Mucosa of stomach (tissue), 1 donor: ENCODE data around the gene YES1.

Experiments
- H3K27me3 ChIP-seq: one replicate; pipeline ENCODE4 v1.7.0; 2013; ENCODE audit warnings: mild to moderate bottlenecking, low read length; ENCODE audit not compliant: control insufficient read depth, insufficient read depth
- H3K36me3 ChIP-seq: one replicate; pipeline ENCODE4 v1.7.0; 2013; ENCODE audit warnings: low read length; ENCODE audit not compliant: control insufficient read depth, insufficient read depth
- H3K4me1 ChIP-seq: one replicate; pipeline ENCODE4 v1.7.0; 2013; ENCODE audit warnings: mild to moderate bottlenecking, low read length; ENCODE audit not compliant: control insufficient read depth, insufficient read depth
- H3K4me3 ChIP-seq: one replicate; pipeline ENCODE4 v1.7.0; 2013; ENCODE audit warnings: low read length
- H3K9ac ChIP-seq: one replicate; pipeline ENCODE4 v1.7.0; 2013; ENCODE audit warnings: mild to moderate bottlenecking, low read length, moderate library complexity
- H3K9me3 ChIP-seq: one replicate; pipeline ENCODE4 v1.7.0; 2013; ENCODE audit warnings: mild to moderate bottlenecking, low read length, moderate library complexity; ENCODE audit not compliant: control insufficient read depth
- donor health status: Pancreatic carcinoma.

The YES1 gene

GRCh38 chr18:710418-711300, 101.4 kb downstream of the YES1 start:
- no peak overlapping the region for H3K4me3 ChIP-seq

GRCh38 chr18:709771-710170, 102.3 kb downstream of the YES1 start:
- Histone ChIP-seq H3K9me3 (no peaks in the 10 kb centered on the region), H3K27me3 (no peaks in the 10 kb centered on the region), H3K9ac (no peak overlapping the region), H3K36me3 (no peaks in the 10 kb centered on the region), H3K4me1 (peaks cover 4% of the 10 kb centered on the region), H3K4me3 (no peak overlapping the region)

More at GRCh38 chr18:710418-711300, 101.4 kb downstream of the YES1 start:
- Histone ChIP-seq H3K36me3 (no peaks in the 10 kb centered on the region), H3K9me3 (no peaks in the 10 kb centered on the region), H3K27me3 (no peaks in the 10 kb centered on the region), H3K4me1 (peaks cover 4% of the 10 kb centered on the region), H3K9ac (no peak overlapping the region)

- Histone ChIP-seq H3K9ac (no peak overlapping the region), H3K27me3 (no peaks in the 10 kb centered on the region), H3K4me3 (no peak overlapping the region), H3K4me1 (peaks cover 9% of the 10 kb centered on the region), H3K9me3 (no peaks in the 10 kb centered on the region), H3K36me3 (no peaks in the 10 kb centered on the region)
Observed at GRCh38 chr18:708096-708495, 103.9 kb downstream of the YES1 start.

- H3K4me1 ChIP-seq, result peaks cover 12% of the 10 kb centered on the region
- no peaks in the 10 kb centered on the region for H3K27me3 ChIP-seq
- H3K36me3 ChIP-seq, result no peaks in the 10 kb centered on the region
- no peak overlapping the region for H3K9ac ChIP-seq
- H3K4me3 ChIP-seq, result no peak overlapping the region
- no peaks in the 10 kb centered on the region for H3K9me3 ChIP-seq
Observed at GRCh38 chr18:706405-706804, 105.6 kb downstream of the YES1 start.

- H3K9me3 ChIP-seq, result no peaks in the 10 kb centered on the region
- H3K4me1 ChIP-seq, result peaks cover 8% of the 10 kb centered on the region
- H3K27me3 ChIP-seq, result no peaks in the 10 kb centered on the region
- no peak overlapping the region for H3K4me3 ChIP-seq
- H3K36me3 ChIP-seq, result no peaks in the 10 kb centered on the region
- peak overlapping the region; percentile 31 for H3K9ac ChIP-seq
Observed at GRCh38 chr18:703213-703967, 108.7 kb downstream of the YES1 start.

- no peaks in the 10 kb centered on the region for H3K36me3 ChIP-seq
Observed at GRCh38 chr18:697800-698199, 114.2 kb downstream of the YES1 start.

GRCh38 chr18:697012-697411, 115.0 kb downstream of the YES1 start:
- Histone ChIP-seq H3K4me3 (no peak overlapping the region), H3K27me3 (no peaks in the 10 kb centered on the region), H3K36me3 (no peaks in the 10 kb centered on the region), H3K4me1 (no peaks in the 10 kb centered on the region), H3K9me3 (no peaks in the 10 kb centered on the region), H3K9ac (no peak overlapping the region)

More at GRCh38 chr18:697800-698199, 114.2 kb downstream of the YES1 start:
- no peaks in the 10 kb centered on the region for H3K9me3 ChIP-seq
- no peak overlapping the region for H3K9ac ChIP-seq
- no peak overlapping the region for H3K4me3 ChIP-seq
- no peaks in the 10 kb centered on the region for H3K27me3 ChIP-seq
- peaks cover under 1% of the 10 kb centered on the region for H3K4me1 ChIP-seq

GRCh38 chr18:693466-694187, 118.4 kb downstream of the YES1 start:
- Histone ChIP-seq H3K4me3 (no peak overlapping the region), H3K9me3 (no peaks in the 10 kb centered on the region), H3K4me1 (no peaks in the 10 kb centered on the region), H3K36me3 (no peaks in the 10 kb centered on the region), H3K9ac (no peak overlapping the region), H3K27me3 (no peaks in the 10 kb centered on the region)

- Histone ChIP-seq H3K9ac (no peak overlapping the region), H3K4me1 (no peaks in the 10 kb centered on the region), H3K4me3 (no peak overlapping the region), H3K36me3 (no peaks in the 10 kb centered on the region), H3K9me3 (no peaks in the 10 kb centered on the region), H3K27me3 (no peaks in the 10 kb centered on the region)
Observed at GRCh38 chr18:692824-693223, 119.2 kb downstream of the YES1 start.

- Histone ChIP-seq H3K9ac (no peak overlapping the region), H3K4me3 (no peak overlapping the region), H3K27me3 (no peaks in the 10 kb centered on the region), H3K36me3 (no peaks in the 10 kb centered on the region), H3K9me3 (no peaks in the 10 kb centered on the region), H3K4me1 (peaks cover 9% of the 10 kb centered on the region)
Observed at GRCh38 chr18:688323-688722, 123.7 kb downstream of the YES1 start.

- Histone ChIP-seq H3K9ac (no peak overlapping the region), H3K36me3 (peaks cover 7% of the 10 kb centered on the region), H3K4me3 (no peak overlapping the region)
Observed at GRCh38 chr18:686339-687111, 125.5 kb downstream of the YES1 start.

More at GRCh38 chr18:686339-687111, 125.5 kb downstream of the YES1 start:
- Histone ChIP-seq H3K9me3 (no peaks in the 10 kb centered on the region), H3K4me1 (peaks cover 12% of the 10 kb centered on the region), H3K27me3 (no peaks in the 10 kb centered on the region)
